Measurements from ENCODE around the gene ANTXR2. TPM values are rescaled to one million over a fixed set of nuclear protein-coding genes. Genes with fewer than 3 reads are reported as not detected.

ANTXR2 gene
- total and polyA plus RNA-seq, 5 experiments from 2014 or later: 11.4 to 22.1 (median 19.3) TPM

DNA sequence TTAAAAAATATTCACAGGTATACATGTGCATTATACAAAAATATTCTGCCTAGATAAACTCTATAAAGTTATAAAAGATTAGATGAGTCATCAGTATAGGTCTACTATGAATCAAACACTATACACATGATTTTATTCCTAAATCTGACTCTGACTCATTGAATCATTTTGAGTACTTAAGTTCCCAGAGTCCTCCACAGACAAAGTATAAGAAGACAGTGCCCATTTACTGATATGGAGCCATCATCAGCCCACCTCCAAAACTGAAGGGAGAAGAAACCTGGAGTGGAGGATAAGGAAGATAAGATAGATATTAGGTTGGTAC lies 28.7 kb upstream of the ANTXR2 start:
- Mint-ChIP-seq H3K4me3 (no peak overlapping the region), H3K9me3 (peaks cover 1 to 8% (median 6%) of the 10 kb centered on the region in 9 donors), H3K4me1 (peaks cover 0 to 4% (median 2%) of the 10 kb centered on the region in 4 donors), H3K27ac (no peak overlapping the region), H3K36me3 (peaks cover 2 to 6% (median 4%) of the 10 kb centered on the region in 3 donors), H3K27me3 (no peaks in the 10 kb centered on the region)
- DNase-seq (no peak), ATAC-seq (no peak)
- POLR2A ChIA-PET: no interaction called here

DNA sequence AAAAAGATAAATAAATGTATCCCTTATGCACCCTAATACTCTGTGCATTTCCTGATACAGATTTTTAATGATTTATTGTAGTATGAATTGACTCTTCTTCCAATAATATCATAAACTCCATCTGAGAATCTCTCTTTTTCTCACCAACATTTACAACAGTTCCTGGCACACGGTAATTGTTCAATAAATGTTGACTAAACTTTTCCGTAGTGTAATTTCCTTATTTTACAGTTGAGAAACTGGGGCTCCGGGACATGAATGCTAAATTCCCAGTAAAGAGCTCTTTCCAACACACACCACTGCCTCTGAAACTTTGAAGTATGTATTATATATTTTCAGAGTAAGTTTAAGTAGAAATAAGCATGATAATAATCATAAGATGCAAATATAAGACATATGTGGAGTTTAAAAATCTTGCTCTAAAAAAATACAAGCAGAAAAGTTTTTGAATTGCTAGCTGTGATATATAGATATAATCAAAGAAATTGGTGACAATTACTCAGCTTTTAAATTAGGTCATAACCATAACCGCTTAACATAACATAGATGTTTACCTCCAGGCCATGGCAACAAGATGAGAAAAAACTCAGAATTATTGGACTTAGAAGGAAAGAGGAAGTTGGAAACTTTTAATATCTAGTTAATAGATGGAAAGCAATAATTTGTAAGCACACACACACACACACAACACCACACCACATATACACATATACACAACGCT lies 28.2 kb upstream of the ANTXR2 start:
- no peak overlapping the region for H3K4me3 Mint-ChIP-seq
- no peak overlapping the region for H3K27ac Mint-ChIP-seq

DNA sequence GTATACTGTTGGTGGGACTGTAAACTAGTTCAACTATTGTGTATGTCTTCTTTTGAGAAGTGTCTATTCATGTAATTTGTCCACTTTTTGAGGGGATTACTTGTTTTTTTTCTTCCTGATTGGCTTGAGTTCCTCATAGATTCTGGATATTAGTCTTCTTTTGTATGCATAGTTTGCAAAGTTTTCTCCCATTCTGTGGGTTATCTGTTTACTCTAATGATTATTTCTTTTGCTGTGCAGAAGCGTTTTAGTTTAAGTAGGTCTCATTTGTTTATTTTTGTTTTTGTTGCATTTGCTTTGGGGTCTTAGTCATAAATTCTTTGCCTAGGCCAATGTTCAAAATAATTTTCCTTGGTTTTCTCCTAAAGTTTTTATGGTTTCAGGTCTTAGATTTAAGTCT lies 26.6 kb upstream of the ANTXR2 start:
- peaks cover 0 to 4% (median 2%) of the 10 kb centered on the region in 4 donors for H3K4me1 Mint-ChIP-seq
- H3K36me3 Mint-ChIP-seq: no peaks in the 10 kb centered on the region
- no peak overlapping the region for H3K4me3 Mint-ChIP-seq
- DNase-seq (no peak), ATAC-seq (no peak)
- H3K27me3 Mint-ChIP-seq: peaks cover 0 to 5% (median 0%) of the 10 kb centered on the region in 5 donors
- POLR2A ChIA-PET: no interaction called here
- H3K27ac Mint-ChIP-seq: no peak overlapping the region
- no peaks in the 10 kb centered on the region for H3K9me3 Mint-ChIP-seq

More for the DNA sequence above, 28.2 kb upstream of the ANTXR2 start:
- POLR2A ChIA-PET: no interaction called here
- Mint-ChIP-seq H3K9me3 (peaks cover 0 to 3% (median under 1%) of the 10 kb centered on the region in 9 donors), H3K4me1 (peaks cover 0 to 4% (median 2%) of the 10 kb centered on the region in 4 donors), H3K36me3 (peaks cover 0 to under 1% (median under 1%) of the 10 kb centered on the region in 3 donors), H3K27me3 (no peaks in the 10 kb centered on the region)
- DNase-seq (no peak), ATAC-seq (no peak)

DNA sequence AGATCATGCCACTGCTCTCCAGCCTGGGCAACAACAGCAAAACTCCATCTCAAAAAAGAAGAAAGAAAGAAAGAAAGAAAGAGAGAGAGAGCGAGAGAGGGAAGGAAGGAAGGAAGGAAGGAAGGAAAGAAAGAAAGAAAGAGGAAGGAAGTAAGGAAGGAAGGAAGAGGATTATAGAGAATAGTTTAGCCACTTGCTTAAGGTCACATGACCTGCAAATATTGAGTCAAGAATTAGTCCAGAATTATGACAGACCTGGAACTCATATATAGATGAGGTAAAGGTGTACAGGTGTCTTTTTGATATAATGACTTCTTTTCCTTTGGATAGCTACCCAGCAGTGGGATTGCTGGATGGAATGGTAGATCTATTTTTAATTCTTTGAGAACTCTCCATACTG lies 25.6 kb upstream of the ANTXR2 start:
- POLR2A ChIA-PET: no interaction called here
- peaks cover 0 to 4% (median 2%) of the 10 kb centered on the region in 4 donors for H3K4me1 Mint-ChIP-seq
- ATAC-seq (no peak), DNase-seq (no peak)
- peak overlapping the region in 1 of 10 donors; percentile 49 for H3K27ac Mint-ChIP-seq
- no peaks in the 10 kb centered on the region for H3K36me3 Mint-ChIP-seq
- H3K27me3 Mint-ChIP-seq: peaks cover 0 to 5% (median 0%) of the 10 kb centered on the region in 5 donors
- H3K4me3 Mint-ChIP-seq: no peak overlapping the region
- no peaks in the 10 kb centered on the region for H3K9me3 Mint-ChIP-seq

DNA sequence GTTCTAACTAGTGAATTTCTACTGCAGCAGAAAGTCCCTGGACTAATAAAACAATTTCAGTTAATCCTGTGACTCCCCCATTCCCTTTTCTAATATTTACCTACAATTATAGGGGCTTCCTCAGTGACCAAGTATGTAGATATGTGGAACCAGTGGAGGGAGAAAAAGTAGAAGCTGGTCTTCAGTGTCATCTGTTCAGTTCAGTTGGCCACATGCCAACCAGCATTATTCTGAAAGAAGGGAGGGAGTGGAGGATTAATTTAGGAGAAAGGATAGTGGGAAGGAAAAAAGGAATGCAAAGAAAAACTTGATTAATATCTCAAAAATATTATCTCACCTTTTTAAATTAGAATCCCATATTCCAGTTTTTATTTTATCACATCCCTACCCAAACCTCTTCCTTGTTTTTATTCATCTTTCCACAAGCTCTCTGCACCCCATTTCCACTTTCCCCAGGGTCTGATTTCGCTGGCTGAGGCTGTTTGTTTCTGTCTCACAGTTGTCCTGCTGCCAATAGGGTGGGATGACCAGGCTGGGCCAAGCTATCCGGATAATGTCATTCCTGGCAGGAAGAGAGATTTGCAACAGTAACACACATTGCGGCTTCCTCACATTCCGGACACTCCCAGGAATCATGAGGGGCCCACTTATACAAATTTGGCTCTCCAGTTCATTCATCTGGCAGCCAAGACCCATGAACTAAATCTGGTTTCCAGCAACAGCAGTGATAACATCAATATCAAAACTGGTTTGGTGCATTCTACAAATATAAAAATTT lies 24.6 kb upstream of the ANTXR2 start:
- POLR2A ChIA-PET: no interaction called here
- DNase-seq (no peak), ATAC-seq (no peak)
- H3K9me3 Mint-ChIP-seq: no peaks in the 10 kb centered on the region
- peaks cover 0 to 5% (median 0%) of the 10 kb centered on the region in 5 donors for H3K27me3 Mint-ChIP-seq
- peak overlapping the region in 1 of 10 donors; percentile 88 for H3K27ac Mint-ChIP-seq
- H3K36me3 Mint-ChIP-seq: no peaks in the 10 kb centered on the region
- H3K4me1 Mint-ChIP-seq: peaks cover 0 to 5% (median 2%) of the 10 kb centered on the region in 4 donors
- no peak overlapping the region for H3K4me3 Mint-ChIP-seq

DNA sequence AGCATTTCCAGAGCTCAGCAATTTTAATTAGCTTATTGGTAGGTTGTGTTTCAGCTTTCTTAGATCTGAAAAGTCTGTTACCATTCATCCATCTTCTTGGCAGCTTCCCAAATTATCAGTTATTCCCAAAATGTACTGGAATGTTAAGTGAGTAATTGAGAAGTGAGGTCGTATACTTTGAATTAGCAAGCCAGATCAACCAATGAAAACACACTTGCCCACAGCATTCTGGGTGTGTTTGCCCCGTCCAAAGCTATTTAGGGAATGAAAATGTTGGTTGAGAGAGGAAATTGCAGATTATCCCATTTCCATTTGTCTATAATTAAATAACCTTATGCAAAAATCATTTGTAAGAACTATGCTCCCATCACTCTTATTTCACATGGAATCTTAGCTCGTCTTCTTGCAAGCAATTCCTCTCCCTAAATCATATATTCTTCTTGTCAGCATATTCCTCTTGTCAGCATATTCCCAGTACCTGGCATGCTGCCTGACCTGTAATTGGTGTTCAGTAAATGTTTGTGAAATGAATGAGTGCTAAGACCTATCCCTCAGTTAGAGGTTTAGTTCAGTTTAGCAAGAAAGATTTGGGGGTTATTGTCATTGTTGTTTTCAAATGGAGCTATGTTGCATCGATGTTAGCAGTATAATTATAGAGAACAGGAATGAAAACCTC lies 23.3 kb upstream of the ANTXR2 start:
- DNase-seq (no peak), ATAC-seq (no peak)
- Mint-ChIP-seq H3K36me3 (no peaks in the 10 kb centered on the region), H3K27me3 (peaks cover 0 to 10% (median 2%) of the 10 kb centered on the region in 5 donors), H3K4me3 (no peak overlapping the region), H3K4me1 (peaks cover 0 to 8% (median 0%) of the 10 kb centered on the region in 4 donors), H3K9me3 (no peaks in the 10 kb centered on the region), H3K27ac (peak overlapping the region in 1 of 10 donors; percentile 8)
- POLR2A ChIA-PET: no interaction called here

DNA sequence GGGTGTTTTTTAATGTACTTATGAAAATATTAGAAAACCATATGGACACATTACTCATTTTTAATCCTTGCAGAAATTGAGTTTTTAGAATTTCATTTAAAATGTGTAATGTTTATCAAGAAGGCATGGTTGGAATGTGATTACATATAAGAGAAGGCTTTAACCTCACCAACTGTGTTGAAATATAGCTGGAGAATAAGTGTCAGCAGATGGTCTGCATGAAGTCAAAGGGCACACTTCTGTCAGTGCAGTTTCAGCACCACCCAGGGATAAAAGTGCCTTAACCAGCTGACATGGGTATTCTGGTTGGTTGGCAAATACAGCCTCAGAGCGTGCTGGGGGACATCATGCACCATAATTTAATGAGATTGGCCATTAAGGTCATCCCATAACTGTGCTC lies 21.2 kb upstream of the ANTXR2 start:
- H3K36me3 Mint-ChIP-seq: no peaks in the 10 kb centered on the region
- no peak overlapping the region for H3K4me3 Mint-ChIP-seq
- H3K27me3 Mint-ChIP-seq: peaks cover 0 to 10% (median 2%) of the 10 kb centered on the region in 5 donors
- DNase-seq: no peak
- no peaks in the 10 kb centered on the region for H3K9me3 Mint-ChIP-seq
- peaks cover 0 to 8% (median 0%) of the 10 kb centered on the region in 4 donors for H3K4me1 Mint-ChIP-seq
- no peak overlapping the region for H3K27ac Mint-ChIP-seq
- POLR2A ChIA-PET: no interaction called here
- ATAC-seq: no peak

DNA sequence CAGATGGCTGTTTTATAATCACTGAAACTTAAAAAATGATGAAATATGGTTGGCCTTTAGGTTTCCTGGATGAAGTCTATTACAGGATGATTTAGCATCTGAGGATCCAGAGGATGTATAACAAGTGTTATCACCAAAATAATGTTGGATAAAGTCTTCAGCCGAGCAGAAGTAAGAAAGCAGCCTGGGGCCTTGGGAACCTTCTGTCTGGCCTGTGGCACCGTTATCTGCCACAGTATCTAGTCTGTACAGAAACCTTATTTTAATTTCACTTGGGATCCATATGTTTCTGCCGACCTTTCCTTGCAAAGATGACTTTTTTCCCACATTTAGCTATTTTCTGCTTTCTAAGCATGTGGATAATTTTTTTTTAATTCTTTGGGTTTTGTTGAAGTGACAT lies 20.5 kb upstream of the ANTXR2 start:
- H3K27me3 Mint-ChIP-seq: peaks cover 0 to 10% (median 2%) of the 10 kb centered on the region in 5 donors
- no peaks in the 10 kb centered on the region for H3K36me3 Mint-ChIP-seq
- H3K27ac Mint-ChIP-seq: no peak overlapping the region
- no peaks in the 10 kb centered on the region for H3K9me3 Mint-ChIP-seq
- H3K4me3 Mint-ChIP-seq: no peak overlapping the region
- POLR2A ChIA-PET: no interaction called here
- H3K4me1 Mint-ChIP-seq: peaks cover 0 to 8% (median 0%) of the 10 kb centered on the region in 4 donors
- DNase-seq: no peak
- no peak for ATAC-seq

DNA sequence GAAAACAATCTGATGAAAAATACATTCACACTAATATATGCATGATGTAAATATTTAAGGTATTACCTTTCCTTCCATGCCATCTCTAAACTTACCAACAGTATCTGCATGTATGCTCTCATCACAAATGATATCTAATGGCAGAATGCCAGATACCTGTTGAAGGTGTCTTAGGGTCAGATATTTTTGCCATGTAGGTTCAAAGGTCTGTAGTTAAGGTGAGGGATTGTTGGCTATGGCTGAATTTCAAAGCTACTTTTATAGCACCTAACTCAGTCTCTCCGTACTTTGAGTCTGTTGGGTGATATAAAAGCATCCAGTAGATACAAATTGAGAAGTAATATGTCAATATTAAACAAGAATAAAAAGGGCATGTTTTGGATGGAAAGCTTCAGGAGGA lies 19.8 kb upstream of the ANTXR2 start:
- ATAC-seq (no peak), DNase-seq (no peak)
- Mint-ChIP-seq H3K27me3 (peaks cover 0 to 10% (median 2%) of the 10 kb centered on the region in 5 donors), H3K4me1 (peaks cover 0 to 5% (median 0%) of the 10 kb centered on the region in 4 donors), H3K9me3 (no peaks in the 10 kb centered on the region), H3K27ac (no peak overlapping the region), H3K36me3 (no peaks in the 10 kb centered on the region), H3K4me3 (no peak overlapping the region)
- POLR2A ChIA-PET: no interaction called here

DNA sequence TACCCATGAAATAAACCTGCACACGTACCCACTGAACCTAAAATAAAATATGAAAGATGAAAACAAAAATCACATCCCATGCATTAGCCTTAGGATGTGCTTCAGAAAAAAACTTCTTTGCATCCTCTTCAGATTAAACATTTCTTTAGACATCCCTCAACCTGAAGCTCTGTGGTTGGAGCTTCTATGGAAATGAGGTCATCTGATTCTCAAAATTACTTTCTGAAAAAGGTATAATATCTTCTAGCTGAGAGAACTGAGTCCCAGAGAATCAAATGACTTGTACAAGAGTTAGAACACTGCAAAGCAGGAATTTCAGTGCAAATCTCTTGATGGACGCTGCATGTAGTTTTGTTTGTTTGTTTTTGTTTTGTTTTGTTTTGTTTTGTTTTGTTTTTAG lies 19.1 kb upstream of the ANTXR2 start:
- ATAC-seq (no peak), DNase-seq (no peak)
- Mint-ChIP-seq H3K27ac (no peak overlapping the region), H3K36me3 (no peaks in the 10 kb centered on the region), H3K4me3 (no peak overlapping the region), H3K4me1 (peaks cover 0 to 5% (median 0%) of the 10 kb centered on the region in 4 donors), H3K9me3 (no peaks in the 10 kb centered on the region), H3K27me3 (peaks cover 0 to 11% (median 2%) of the 10 kb centered on the region in 5 donors)
- POLR2A ChIA-PET: no interaction called here

DNA sequence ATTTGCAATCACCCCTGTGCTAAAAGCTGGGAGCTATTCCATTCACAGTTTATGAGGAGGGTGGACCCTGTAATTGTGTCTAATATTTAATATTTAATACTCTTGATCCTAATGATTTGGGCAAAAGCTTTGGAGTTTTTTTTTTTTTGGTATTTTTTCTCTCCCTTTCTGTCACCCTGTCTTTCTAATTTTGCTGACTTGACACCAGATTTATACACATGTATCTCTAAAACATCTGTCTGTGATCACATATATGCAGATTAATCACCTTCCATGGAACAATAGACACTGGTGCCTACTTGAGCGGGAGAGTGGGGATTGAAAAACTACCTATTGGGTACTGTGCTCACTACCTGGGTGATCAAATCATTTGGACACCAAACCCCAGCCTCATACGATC lies 18.7 kb upstream of the ANTXR2 start:
- POLR2A ChIA-PET: no interaction called here
- Mint-ChIP-seq H3K27ac (no peak overlapping the region), H3K9me3 (no peaks in the 10 kb centered on the region), H3K27me3 (peaks cover 0 to 15% (median 2%) of the 10 kb centered on the region in 5 donors), H3K36me3 (no peaks in the 10 kb centered on the region), H3K4me3 (no peak overlapping the region), H3K4me1 (peaks cover 0 to 5% (median 0%) of the 10 kb centered on the region in 4 donors)
- ATAC-seq: no peak
- DNase-seq: no peak

DNA sequence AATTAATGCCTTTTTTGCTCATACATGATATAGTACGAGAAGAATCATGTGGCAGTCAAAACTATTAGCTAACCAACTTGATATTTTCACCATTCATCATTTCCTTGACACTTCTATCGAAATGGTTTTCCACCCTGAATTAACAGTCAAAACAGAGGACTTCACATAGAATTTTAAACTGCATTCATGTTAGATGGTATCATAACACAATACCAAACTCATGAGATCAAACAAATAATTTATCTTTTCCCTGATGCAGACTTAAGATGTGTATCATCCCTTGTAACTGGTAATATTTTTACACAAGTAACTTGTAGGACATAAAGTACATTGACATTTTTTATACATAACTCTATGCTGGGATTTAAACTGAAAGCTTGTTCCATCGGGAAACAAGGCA lies 18.2 kb upstream of the ANTXR2 start:
- H3K27ac Mint-ChIP-seq: no peak overlapping the region
- H3K27me3 Mint-ChIP-seq: peaks cover 0 to 20% (median 2%) of the 10 kb centered on the region in 5 donors
- ATAC-seq: no peak
- H3K4me1 Mint-ChIP-seq: peaks cover 0 to 5% (median 0%) of the 10 kb centered on the region in 4 donors
- POLR2A ChIA-PET: no interaction called here
- H3K4me3 Mint-ChIP-seq: no peak overlapping the region
- DNase-seq: no peak
- no peaks in the 10 kb centered on the region for H3K9me3 Mint-ChIP-seq
- H3K36me3 Mint-ChIP-seq: no peaks in the 10 kb centered on the region

DNA sequence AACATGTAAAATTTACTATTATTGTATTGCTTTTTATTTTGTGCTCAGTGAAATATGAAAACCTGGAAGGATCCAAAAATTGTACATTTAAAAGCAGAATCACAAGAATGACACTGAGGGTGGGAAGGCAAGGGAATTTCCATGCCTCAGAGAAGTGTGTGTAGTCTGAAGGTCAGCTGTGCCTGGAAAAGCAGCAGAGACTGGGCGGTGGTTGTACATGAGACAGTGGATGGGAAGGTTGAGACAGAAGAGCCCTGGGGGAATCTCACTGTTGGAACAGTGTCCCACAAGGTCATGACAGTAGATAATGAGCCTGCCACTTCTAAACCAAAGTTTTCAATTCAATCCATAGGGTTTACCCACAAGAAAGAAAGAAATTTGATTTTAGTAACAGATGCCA lies 17.1 kb upstream of the ANTXR2 start:
- no peak overlapping the region for H3K4me3 Mint-ChIP-seq
- no peak for DNase-seq
- peaks cover 0 to 5% (median 0%) of the 10 kb centered on the region in 4 donors for H3K4me1 Mint-ChIP-seq
- no peak overlapping the region for H3K27ac Mint-ChIP-seq
- POLR2A ChIA-PET: interaction anchor here (1.0 kb wide), 1 partner anchor 17 kb away, joined by 3 read pairs; the partner anchor contains the start of gene ANTXR2
- no peaks in the 10 kb centered on the region for H3K9me3 Mint-ChIP-seq
- ATAC-seq: no peak
- H3K27me3 Mint-ChIP-seq: peaks cover 0 to 20% (median 0%) of the 10 kb centered on the region in 5 donors
- H3K36me3 Mint-ChIP-seq: no peaks in the 10 kb centered on the region
